GM18951 (cell line): ENCODE results near the gene RIMBP2.
"Not testable (repeated sequence)": the region's sequence is repeated elsewhere in the genome, so short reads cannot be mapped to it uniquely, and the experiment has no call there.

Source experiments
- POLR2A ChIP-seq: IDR thresholded peaks from 4 replicates; pipeline ENCODE4 v1.6.1; 2011; ENCODE audit warnings: mild to moderate bottlenecking; ENCODE audit not compliant: insufficient read length, insufficient read depth; ENCODE audit errors: extremely low read depth
- in situ Hi-C: fragments of 300-500 bp; cut with MboI; formaldehyde crosslinking; loops from one replicate; pipeline ENCODE4 v1.12.0; 2022; ENCODE audit warnings: low sequenced_read_pairs, mixed read lengths, inconsistent platforms; ENCODE audit not compliant: unreplicated experiment

Gene RIMBP2

GRCh38 chr12:130715998-130716968, at the start of gene RIMBP2:
Gene RIMBP2, minus strand, starts transcription at chr12:130716299. Its CDS starts 237,286 bp downstream, at chr12:130479013.
- no peak for TF ChIP-seq POLR2A
- in situ Hi-C loops = no loop called here

- TF ChIP-seq POLR2A = no peak
- in situ Hi-C loops = no loop called here
These were observed 49.1 kb upstream of the RIMBP2 start for GRCh38 chr12:130765186-130765659.

- in situ Hi-C loops = no loop called here
- no peak for TF ChIP-seq POLR2A
These were observed 48.5 kb upstream of the RIMBP2 start for GRCh38 chr12:130764475-130765185.

- in situ Hi-C loops = no loop called here
- TF ChIP-seq POLR2A = no peak
These were observed 48.0 kb upstream of the RIMBP2 start for GRCh38 chr12:130764073-130764472.

- in situ Hi-C loops = no loop called here
- no peak for TF ChIP-seq POLR2A
These were observed 46.2 kb upstream of the RIMBP2 start for GRCh38 chr12:130762319-130762675.

GRCh38 chr12:130761537-130762318, 45.6 kb upstream of the RIMBP2 start:
- TF ChIP-seq POLR2A = no peak
- in situ Hi-C loops = no loop called here

GRCh38 chr12:130754234-130754901, 38.3 kb upstream of the RIMBP2 start:
- no peak for TF ChIP-seq POLR2A
- in situ Hi-C loops = no loop called here

GRCh38 chr12:130752692-130753230, 36.7 kb upstream of the RIMBP2 start:
- in situ Hi-C loops = no loop called here
- TF ChIP-seq POLR2A = no peak

GRCh38 chr12:130752037-130752436, 35.9 kb upstream of the RIMBP2 start:
- in situ Hi-C loops = not testable (repeated sequence)

- no peak for TF ChIP-seq POLR2A
- in situ Hi-C loops = no loop called here
These were observed 32.7 kb upstream of the RIMBP2 start for GRCh38 chr12:130748786-130749185.

GRCh38 chr12:130747867-130748740, 32.0 kb upstream of the RIMBP2 start:
- no peak for TF ChIP-seq POLR2A
- in situ Hi-C loops = no loop called here
